Measurements from ENCODE around the gene PRKCA. TPM values are rescaled to one million over a fixed set of nuclear protein-coding genes. Genes with fewer than 3 reads are reported as not detected.

The PRKCA gene
- total and polyA plus RNA-seq, 9 of the 15 experiments (the other 6 are each of a cell fraction or from before 2014, with no cell fraction given) = 3.2 to 33.0 (median 17.8) TPM

GRCh38 chr17:66775271-66775670, 472.9 kb downstream of the PRKCA start:
- Histone ChIP-seq H3K9ac (ENCODE audit: insufficient read depth in 1 of 2, low read depth in 2 of 2, low read length in 2 of 2) (no peak overlapping the region), H4K20me1 (replicated peaks; ENCODE audit: control insufficient read depth, insufficient read depth, low read length) (no peaks in the 10 kb centered on the region), H2AFZ (ENCODE audit: low read depth, low read length) (no peak overlapping the region), H3K4me3 (no peak overlapping the region), H3K9me3 (replicated peaks; ENCODE audit: control insufficient read depth, insufficient read depth, low read depth, low read length) (no peaks in the 10 kb centered on the region), H3K36me3 (ENCODE audit: control insufficient read depth, insufficient read depth, low read length) (peaks cover 24% of the 10 kb centered on the region; the same call in 1 of the 3 replicates), H3K9me1 (ENCODE audit: control insufficient read depth, insufficient read depth, low read length) (no peaks in the 10 kb centered on the region), H3K27me3 (ENCODE audit: control insufficient read depth in 2 of 2, insufficient read depth in 2 of 2, low read length in 2 of 2) (no peaks in the 10 kb centered on the region), H3K27ac (ENCODE audit: extremely low read depth, low read depth, low read length) (no peak overlapping the region), H3K79me2 (ENCODE audit: control insufficient read depth, insufficient read depth, low read length) (no peaks in the 10 kb centered on the region), H3K4me2 (ENCODE audit: insufficient read depth, low read length) (no peak overlapping the region), H3K4me1 (replicated peaks in 1 of 2; ENCODE audit: control insufficient read depth in 2 of 2, insufficient read depth in 2 of 2, low read length in 2 of 2) (no peaks in the 10 kb centered on the region)
- CTCF ChIA-PET (ENCODE audit: low intra/inter-chr PET ratio) = no interaction called here
- FAIRE-seq (no peak), ATAC-seq (no peak), DNase-seq (ENCODE audit: extremely low read depth in 1 of 4, low spot score in 3 of 4) (no peak)
- intact Hi-C loops (cut with micrococcal nuclease) (no loop called here), in situ Hi-C loops (cut with MboI) (no loop called here)
- BruUV-seq (replicated peaks) = no TSS peak
- WGBS (ENCODE audit: insufficient coverage, low coverage, missing lambda C conversion rate) = 62% methylated on average over 6 of the region's 6 CpGs
- no peak for TF ChIP-seq SIX5 (IDR thresholded peaks at IDR 0.05; ENCODE audit: borderline replicate concordance in 1 of 2, insufficient read depth in 1 of 2, low read depth in 1 of 2, low read length in 2 of 2)
- TF ChIP-seq ZNF197 (CRISPR knock-in tag; IDR thresholded peaks at IDR 0.05; ENCODE audit: low read depth) = no peak
- no peak for TF ChIP-seq ELF2 (CRISPR knock-in tag; IDR thresholded peaks at IDR 0.05)
- POLR2A ChIA-PET = no interaction called here

- no peak overlapping the region for H3K27ac ChIP-seq (ENCODE audit: extremely low read depth, low read depth, low read length)
- no peak overlapping the region for H3K9ac ChIP-seq (ENCODE audit: insufficient read depth in 1 of 2, low read depth in 2 of 2, low read length in 2 of 2)
- no peak for TF ChIP-seq CBFB (CRISPR knock-in tag; IDR thresholded peaks at IDR 0.05)
- no peak for TF ChIP-seq ZNF511 (CRISPR knock-in tag; IDR thresholded peaks at IDR 0.05)
- no peak for TF ChIP-seq SIX5 (IDR thresholded peaks at IDR 0.05; ENCODE audit: borderline replicate concordance in 1 of 2, insufficient read depth in 1 of 2, low read depth in 1 of 2, low read length in 2 of 2)
- TF ChIP-seq ZNF280A (IDR thresholded peaks at IDR 0.05; ENCODE audit: low read depth, partially characterized antibody) = no peak
- TF ChIP-seq ZNF274 (IDR thresholded peaks at IDR 0.05; ENCODE audit: borderline replicate concordance, low read depth, low read length) = no peak
- no peak for TF ChIP-seq PCBP2 (IDR thresholded peaks at IDR 0.05; ENCODE audit: low read depth, low read length, poor library complexity, severe bottlenecking)
- no peak for TF ChIP-seq HDAC8 (tag; IDR thresholded peaks at IDR 0.05)
- TF ChIP-seq HDAC6 (IDR thresholded peaks at IDR 0.05; ENCODE audit: low read depth, low read length) = no peak
- no peak for TF ChIP-seq JUN (IDR thresholded peaks at IDR 0.05; ENCODE audit: borderline replicate concordance, low read depth, low read length)
- no peak for TF ChIP-seq JUN (CRISPR knock-in tag; IDR thresholded peaks at IDR 0.05; ENCODE audit: borderline replicate concordance)
- no peak for TF ChIP-seq SNRNP70 (optimal IDR thresholded peaks at IDR 0.05; ENCODE audit: low read depth, low read length)
- TF ChIP-seq SRSF3 (IDR thresholded peaks at IDR 0.05; ENCODE audit: insufficient read depth, low read length) = no peak
These were observed 473.5 kb downstream of the PRKCA start for GRCh38 chr17:66775881-66776400.

More at GRCh38 chr17:66775881-66776400, 473.5 kb downstream of the PRKCA start:
- BruUV-seq (replicated peaks) = no TSS peak
- Histone ChIP-seq H4K20me1 (replicated peaks; ENCODE audit: control insufficient read depth, insufficient read depth, low read length) (no peaks in the 10 kb centered on the region), H3K4me2 (ENCODE audit: insufficient read depth, low read length) (no peak overlapping the region), H3K9me1 (ENCODE audit: control insufficient read depth, insufficient read depth, low read length) (no peaks in the 10 kb centered on the region), H3K36me3 (ENCODE audit: control insufficient read depth, insufficient read depth, low read length) (peaks cover 24% of the 10 kb centered on the region; the same call in 1 of the 3 replicates), H3K79me2 (ENCODE audit: control insufficient read depth, insufficient read depth, low read length) (no peaks in the 10 kb centered on the region), H3K4me3 (no peak overlapping the region), H3K27me3 (ENCODE audit: control insufficient read depth in 2 of 2, insufficient read depth in 2 of 2, low read length in 2 of 2) (no peaks in the 10 kb centered on the region), H3K4me1 (replicated peaks in 1 of 2; ENCODE audit: control insufficient read depth in 2 of 2, insufficient read depth in 2 of 2, low read length in 2 of 2) (no peaks in the 10 kb centered on the region), H3K9me3 (replicated peaks; ENCODE audit: control insufficient read depth, insufficient read depth, low read depth, low read length) (no peaks in the 10 kb centered on the region), H2AFZ (ENCODE audit: low read depth, low read length) (no peak overlapping the region)
- ChIA-PET CTCF (ENCODE audit: low intra/inter-chr PET ratio) (no interaction called here), POLR2A (interaction anchor here (0.7 kb wide), 1 partner anchor 309 kb away, joined by 3 read pairs; no protein-coding TSS in a partner anchor)
- in situ Hi-C loops (cut with MboI) (no loop called here), intact Hi-C loops (cut with micrococcal nuclease) (no loop called here)
- DNase-seq (ENCODE audit: extremely low read depth in 1 of 4, low spot score in 3 of 4) = no peak
- 78% methylated on average over 7 of the region's 7 CpGs for WGBS (ENCODE audit: insufficient coverage, low coverage, missing lambda C conversion rate)
- no peak for FAIRE-seq
- ATAC-seq = no peak

All from K562 (cell line).